Mesothelial cell of epicardium (in vitro differentiated cells): ENCODE results near the gene NAA10. TPM values are rescaled to one million over a fixed set of nuclear protein-coding genes. Genes with fewer than 3 reads are reported as not detected.

Experiments
- DNase-seq, 2 experiments: peaks; one replicate each; pipeline ENCODE4 v3.0.0; 2021; ENCODE audit warnings: low spot score in 2 of 2; ENCODE audit not compliant: unreplicated experiment in 2 of 2
- H3K27ac Mint-ChIP-seq: 2 replicates; pipeline ENCODE4 v1.8.0; 2021; ENCODE audit warnings: mixed read lengths
- H3K27me3 Mint-ChIP-seq: 2 replicates; pipeline ENCODE4 v1.8.0; 2021; ENCODE audit warnings: low read depth, mixed read lengths
- H3K36me3 Mint-ChIP-seq: 2 replicates; pipeline ENCODE4 v1.8.0; 2021; ENCODE audit warnings: mixed read lengths
- H3K4me1 Mint-ChIP-seq: 2 replicates; pipeline ENCODE4 v1.8.0; 2021; ENCODE audit warnings: mixed read lengths
- H3K4me3 Mint-ChIP-seq: 2 replicates; pipeline ENCODE4 v1.8.0; 2021; ENCODE audit warnings: mild to moderate bottlenecking, moderate library complexity, mixed read lengths
- H3K9me3 Mint-ChIP-seq: 2 replicates; pipeline ENCODE4 v1.8.0; 2021; ENCODE audit warnings: mixed read lengths
- CTCF ChIP-seq: fragments of 200-600 bp; sonication (generic); IDR thresholded peaks from one replicate; pipeline ENCODE4 v1.5.0; 2021; ENCODE audit warnings: antibody characterized with exemption; ENCODE audit not compliant: unreplicated experiment
- total RNA-seq: library from RNA; stranded (reverse); gene quantifications from 3 replicates; pipeline ENCODE4 v1.2.1, GENCODE V29; 2021

NAA10 gene
- total RNA-seq, 1 donor from 2014 or later = 76.8 TPM

- peaks cover 41% of the 10 kb centered on the region for H3K4me1 Mint-ChIP-seq
- no peaks in the 10 kb centered on the region for H3K36me3 Mint-ChIP-seq
- DNase-seq = no peak
- H3K4me3 Mint-ChIP-seq = peak overlapping the region; percentile 100
- H3K9me3 Mint-ChIP-seq = no peaks in the 10 kb centered on the region
- H3K27me3 Mint-ChIP-seq = no peaks in the 10 kb centered on the region
- TF ChIP-seq CTCF = no peak
- peak overlapping the region; percentile 74 for H3K27ac Mint-ChIP-seq
Measured at GRCh38 chrX:153968255-153968654, 33.4 kb upstream of the NAA10 start.

GRCh38 chrX:153967536-153968224 lies 32.8 kb upstream of the NAA10 start:
- DNase-seq = no peak
- Mint-ChIP-seq H3K27ac (peak overlapping the region; percentile 48), H3K4me1 (peaks cover 38% of the 10 kb centered on the region), H3K27me3 (no peaks in the 10 kb centered on the region), H3K9me3 (no peaks in the 10 kb centered on the region), H3K36me3 (peaks cover 5% of the 10 kb centered on the region), H3K4me3 (peak overlapping the region; percentile 100)
- TF ChIP-seq CTCF = no peak

- Mint-ChIP-seq H3K4me3 (peak overlapping the region; percentile 100), H3K4me1 (peaks cover 38% of the 10 kb centered on the region), H3K9me3 (no peaks in the 10 kb centered on the region), H3K27ac (peak overlapping the region; percentile 48), H3K27me3 (no peaks in the 10 kb centered on the region), H3K36me3 (peaks cover 8% of the 10 kb centered on the region)
- TF ChIP-seq CTCF = no peak
- no peak for DNase-seq
Measured at GRCh38 chrX:153966841-153967535, 32.2 kb upstream of the NAA10 start.

GRCh38 chrX:153966283-153966688 lies 31.4 kb upstream of the NAA10 start:
- H3K4me3 Mint-ChIP-seq = no peak overlapping the region
- peaks cover 9% of the 10 kb centered on the region for H3K36me3 Mint-ChIP-seq
- DNase-seq = no peak
- TF ChIP-seq CTCF = no peak
- H3K27ac Mint-ChIP-seq = peak overlapping the region; percentile 61
- peaks cover 38% of the 10 kb centered on the region for H3K4me1 Mint-ChIP-seq
- no peaks in the 10 kb centered on the region for H3K27me3 Mint-ChIP-seq
- no peaks in the 10 kb centered on the region for H3K9me3 Mint-ChIP-seq

GRCh38 chrX:153965406-153965805 lies 30.6 kb upstream of the NAA10 start:
- Mint-ChIP-seq H3K36me3 (peaks cover 16% of the 10 kb centered on the region), H3K4me3 (no peak overlapping the region), H3K27me3 (no peaks in the 10 kb centered on the region), H3K4me1 (peaks cover 38% of the 10 kb centered on the region), H3K27ac (no peak overlapping the region), H3K9me3 (no peaks in the 10 kb centered on the region)
- DNase-seq = no peak
- TF ChIP-seq CTCF = no peak
